WI38 (cell line): ENCODE measurements around the gene LYRM4.

Source experiments
- H3K4me3 ChIP-seq: 2 replicates; pipeline ENCODE4 v1.5.1; 2011; ENCODE audit warnings: low read depth, mild to moderate bottlenecking, control low read depth, low read length
- TF ChIP-seq, protein P1 (sequence below): IDR thresholded peaks from 2 replicates; pipeline ENCODE4 v1.5.1; 2012; ENCODE audit warnings: low read depth, mild to moderate bottlenecking, control low read depth, low read length

The LYRM4 gene

DNA sequence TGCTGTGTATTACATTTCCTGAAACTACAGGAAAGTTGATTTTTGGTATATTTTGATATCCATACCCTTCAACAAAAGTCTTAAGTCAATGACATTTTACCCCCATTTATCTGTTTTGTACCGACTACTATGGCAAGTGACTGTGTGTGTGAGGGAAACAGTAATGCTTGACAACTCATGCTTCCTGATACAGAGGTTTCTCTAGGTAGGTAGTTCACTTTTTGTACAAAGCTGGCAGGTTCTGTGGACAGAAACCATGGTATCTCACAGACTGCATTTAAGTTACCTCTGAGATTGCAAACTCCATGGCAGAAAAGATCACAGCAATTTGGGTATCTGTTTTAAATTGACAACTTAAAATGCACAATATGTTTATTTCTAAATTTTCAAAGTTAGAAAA lies 29.3 kb upstream of the LYRM4 start:
- TF ChIP-seq, protein P1, sequence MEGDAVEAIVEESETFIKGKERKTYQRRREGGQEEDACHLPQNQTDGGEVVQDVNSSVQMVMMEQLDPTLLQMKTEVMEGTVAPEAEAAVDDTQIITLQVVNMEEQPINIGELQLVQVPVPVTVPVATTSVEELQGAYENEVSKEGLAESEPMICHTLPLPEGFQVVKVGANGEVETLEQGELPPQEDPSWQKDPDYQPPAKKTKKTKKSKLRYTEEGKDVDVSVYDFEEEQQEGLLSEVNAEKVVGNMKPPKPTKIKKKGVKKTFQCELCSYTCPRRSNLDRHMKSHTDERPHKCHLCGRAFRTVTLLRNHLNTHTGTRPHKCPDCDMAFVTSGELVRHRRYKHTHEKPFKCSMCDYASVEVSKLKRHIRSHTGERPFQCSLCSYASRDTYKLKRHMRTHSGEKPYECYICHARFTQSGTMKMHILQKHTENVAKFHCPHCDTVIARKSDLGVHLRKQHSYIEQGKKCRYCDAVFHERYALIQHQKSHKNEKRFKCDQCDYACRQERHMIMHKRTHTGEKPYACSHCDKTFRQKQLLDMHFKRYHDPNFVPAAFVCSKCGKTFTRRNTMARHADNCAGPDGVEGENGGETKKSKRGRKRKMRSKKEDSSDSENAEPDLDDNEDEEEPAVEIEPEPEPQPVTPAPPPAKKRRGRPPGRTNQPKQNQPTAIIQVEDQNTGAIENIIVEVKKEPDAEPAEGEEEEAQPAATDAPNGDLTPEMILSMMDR, result no peak
- H3K4me3 ChIP-seq, result no peak overlapping the region

DNA sequence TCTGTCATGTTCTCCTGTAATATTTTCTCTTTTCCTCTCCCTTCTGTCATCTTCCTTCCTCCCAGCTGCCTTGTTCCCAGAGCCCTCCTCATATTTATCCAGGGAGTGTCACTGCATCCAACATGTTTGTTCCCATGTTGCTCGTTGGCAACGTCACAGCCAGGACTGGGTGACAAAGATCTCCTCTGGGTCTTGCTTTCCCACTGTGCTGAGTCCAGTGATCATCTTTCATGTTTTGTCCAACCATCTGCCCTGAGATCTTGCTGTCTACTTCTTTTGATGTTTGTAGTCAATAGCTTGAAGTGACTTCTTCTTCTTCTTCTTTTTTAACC lies 27.2 kb upstream of the LYRM4 start:
- no peak overlapping the region for H3K4me3 ChIP-seq
- TF ChIP-seq, protein P1, result no peak

DNA sequence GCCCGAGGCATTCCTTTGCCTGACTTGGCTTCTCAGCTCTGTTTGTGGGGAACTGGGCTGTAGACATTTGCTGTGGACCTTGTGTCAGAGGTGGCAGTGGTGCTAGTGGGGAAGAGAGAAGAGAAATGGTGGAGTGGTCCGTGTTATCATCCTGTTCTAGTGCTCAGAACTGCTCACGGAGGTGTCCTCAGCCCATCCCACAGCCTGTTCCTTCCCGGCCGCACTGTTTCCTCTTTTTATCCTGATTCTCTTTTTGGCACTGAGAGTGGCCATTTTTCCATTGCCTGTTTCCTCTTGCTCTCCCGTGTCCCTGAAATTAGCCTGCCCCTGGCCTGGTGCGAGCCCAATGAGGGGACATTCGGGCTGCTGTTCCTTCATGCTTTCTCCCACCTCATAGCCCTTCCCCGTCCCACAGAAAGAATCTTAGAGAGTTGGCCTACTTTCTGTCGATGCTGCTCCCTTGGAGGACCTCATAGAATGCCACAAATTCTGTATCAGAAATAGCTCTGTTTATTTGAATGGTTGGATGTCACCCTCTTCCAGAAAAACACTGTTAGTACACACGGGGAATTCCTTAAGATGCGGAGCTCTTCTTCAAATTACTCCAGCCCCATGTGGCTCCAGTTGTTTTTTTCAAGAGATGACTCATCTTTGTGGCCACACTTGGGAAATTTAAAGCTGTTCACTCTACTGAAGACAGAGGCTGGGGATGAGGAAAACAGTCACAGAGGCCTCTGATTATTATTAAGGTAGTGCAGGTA lies 26.6 kb upstream of the LYRM4 start:
- TF ChIP-seq, protein P1, result no peak

DNA sequence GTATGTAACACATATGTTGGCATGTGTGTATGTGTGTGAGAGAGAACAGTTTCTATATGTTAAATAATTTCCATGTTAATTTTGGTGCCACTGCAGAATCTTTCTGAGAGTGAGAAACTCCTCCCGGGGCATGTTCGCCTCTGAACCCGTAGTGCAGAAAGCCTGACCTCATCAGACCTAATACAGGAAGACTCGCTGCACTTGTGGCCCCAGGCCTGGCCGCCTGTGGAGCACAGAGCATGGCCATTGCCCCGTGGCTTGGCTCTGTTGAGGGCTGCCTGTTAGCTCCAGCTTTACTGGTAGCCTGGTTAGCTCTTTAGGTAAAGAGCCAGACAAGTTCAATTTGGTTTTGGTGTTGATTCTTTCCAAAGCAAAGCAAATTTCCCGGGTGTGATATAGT lies 26.0 kb upstream of the LYRM4 start:
- H3K4me3 ChIP-seq, result no peak overlapping the region
- TF ChIP-seq, protein P1, result no peak

More for the DNA sequence above, 26.6 kb upstream of the LYRM4 start:
- H3K4me3 ChIP-seq, result peak overlapping the region; percentile 5; the same call in 1 of the 2 replicates

DNA sequence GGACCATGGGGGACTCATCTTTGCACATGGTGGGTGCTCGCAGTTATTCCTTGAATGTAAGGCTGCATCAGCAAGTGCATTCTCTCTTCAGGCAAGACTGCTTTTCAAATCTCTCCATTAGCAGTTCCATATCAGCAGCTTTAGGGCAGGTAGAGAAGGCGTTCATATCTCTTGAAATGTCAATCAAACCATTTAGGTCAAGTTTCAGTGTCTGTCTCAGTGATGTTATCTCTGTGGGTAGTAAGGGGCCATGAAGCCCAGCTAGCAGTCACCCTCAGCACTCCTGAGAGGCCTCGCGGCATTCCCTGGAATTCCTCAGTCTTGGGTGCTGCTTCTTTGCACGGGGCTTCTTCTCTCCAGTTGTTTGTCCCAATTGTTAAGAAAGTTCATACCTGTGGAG lies 24.8 kb upstream of the LYRM4 start:
- TF ChIP-seq, protein P1, result no peak
- no peak overlapping the region for H3K4me3 ChIP-seq

DNA sequence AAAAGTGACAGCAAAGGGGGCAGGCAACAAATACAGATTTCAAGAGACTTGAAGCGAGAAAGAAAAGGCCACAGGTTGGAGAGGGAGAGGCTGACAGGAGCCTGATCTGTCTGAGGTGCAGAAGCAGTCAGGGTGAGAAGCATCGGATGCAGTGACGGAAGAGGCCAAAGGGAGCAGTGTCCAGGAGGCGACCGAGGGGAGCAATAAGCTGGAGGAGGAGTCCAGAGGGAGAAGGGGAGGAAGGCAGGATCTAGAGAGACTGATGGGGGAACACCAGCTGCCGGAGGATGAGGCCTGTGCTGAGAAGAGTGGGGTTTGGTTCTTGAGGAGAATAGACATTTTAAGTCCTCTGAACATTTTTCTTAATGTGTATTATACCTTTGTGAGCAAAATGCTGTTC lies 24.3 kb upstream of the LYRM4 start:
- TF ChIP-seq, protein P1, result no peak
- H3K4me3 ChIP-seq, result no peak overlapping the region

DNA sequence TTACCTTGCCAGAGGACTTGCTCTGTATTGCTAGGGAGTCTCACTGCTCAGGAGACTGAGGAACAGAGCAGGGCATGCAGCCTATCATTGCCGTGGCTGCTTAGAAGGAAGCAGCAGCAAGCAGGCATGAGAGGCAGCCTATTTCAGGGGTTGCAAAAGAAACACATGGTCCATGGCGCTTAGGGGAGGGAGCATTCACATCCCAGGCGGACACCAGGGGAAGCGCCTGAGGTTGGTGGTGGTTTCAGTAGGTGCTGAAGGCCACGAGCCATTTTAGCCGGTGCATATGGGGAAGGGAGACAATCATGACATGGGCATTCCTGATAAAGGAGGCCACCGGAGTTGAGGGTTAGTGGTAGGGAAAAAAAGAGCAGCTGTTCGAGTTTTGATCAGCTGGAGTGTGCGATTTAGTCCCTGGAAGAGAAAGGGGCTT lies 21.5 kb upstream of the LYRM4 start:
- no peak overlapping the region for H3K4me3 ChIP-seq
- TF ChIP-seq, protein P1, result no peak
